Measurements from ENCODE around the gene TCP11X2. TPM values are rescaled to one million over a fixed set of nuclear protein-coding genes. Genes with fewer than 3 reads are reported as not detected.
"Not testable (repeated sequence)": the region's sequence is repeated elsewhere in the genome, so short reads cannot be mapped to it uniquely, and the experiment has no call there.

Gene TCP11X2
- total and polyA plus RNA-seq, 2 donors from 2014 or later, result not detected

DNA sequence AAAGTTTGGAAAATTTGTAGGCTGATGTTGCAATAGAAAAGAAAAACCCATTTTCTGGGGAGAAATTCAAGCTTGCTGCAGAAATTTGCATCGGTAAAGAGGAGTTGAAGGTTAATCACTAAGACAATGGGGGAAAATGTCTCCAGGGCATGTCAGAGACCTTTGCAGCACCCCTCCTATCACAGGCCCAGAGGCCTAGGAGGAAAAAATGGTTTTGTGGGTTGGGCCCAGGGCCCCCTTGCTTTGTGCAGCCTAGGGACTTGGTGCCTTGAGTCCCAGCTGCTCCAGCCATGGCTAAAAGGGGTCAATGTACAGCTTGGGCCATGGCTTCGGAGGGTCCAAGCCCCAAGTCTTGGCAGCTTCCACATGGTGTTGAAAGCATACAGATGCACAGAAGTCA is 27.1 kb upstream of the TCP11X2 start:
- TF ChIP-seq, protein P1, sequence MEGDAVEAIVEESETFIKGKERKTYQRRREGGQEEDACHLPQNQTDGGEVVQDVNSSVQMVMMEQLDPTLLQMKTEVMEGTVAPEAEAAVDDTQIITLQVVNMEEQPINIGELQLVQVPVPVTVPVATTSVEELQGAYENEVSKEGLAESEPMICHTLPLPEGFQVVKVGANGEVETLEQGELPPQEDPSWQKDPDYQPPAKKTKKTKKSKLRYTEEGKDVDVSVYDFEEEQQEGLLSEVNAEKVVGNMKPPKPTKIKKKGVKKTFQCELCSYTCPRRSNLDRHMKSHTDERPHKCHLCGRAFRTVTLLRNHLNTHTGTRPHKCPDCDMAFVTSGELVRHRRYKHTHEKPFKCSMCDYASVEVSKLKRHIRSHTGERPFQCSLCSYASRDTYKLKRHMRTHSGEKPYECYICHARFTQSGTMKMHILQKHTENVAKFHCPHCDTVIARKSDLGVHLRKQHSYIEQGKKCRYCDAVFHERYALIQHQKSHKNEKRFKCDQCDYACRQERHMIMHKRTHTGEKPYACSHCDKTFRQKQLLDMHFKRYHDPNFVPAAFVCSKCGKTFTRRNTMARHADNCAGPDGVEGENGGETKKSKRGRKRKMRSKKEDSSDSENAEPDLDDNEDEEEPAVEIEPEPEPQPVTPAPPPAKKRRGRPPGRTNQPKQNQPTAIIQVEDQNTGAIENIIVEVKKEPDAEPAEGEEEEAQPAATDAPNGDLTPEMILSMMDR (IDR thresholded peaks at IDR 0.05; ENCODE audit: borderline replicate concordance, extremely low read depth, insufficient read depth), result no peak
- H3K27ac ChIP-seq (ENCODE audit: low read depth in 2 of 2, low read length in 2 of 2), result no peak overlapping the region
- no peaks in the 10 kb centered on the region for H3K4me1 ChIP-seq (ENCODE audit: control insufficient read depth in 2 of 3, insufficient read depth in 2 of 3, low read depth in 1 of 3, low read length in 3 of 3)
- no peaks in the 10 kb centered on the region for H3K36me3 ChIP-seq (ENCODE audit: control insufficient read depth in 2 of 3, insufficient read depth in 3 of 3, low read length in 3 of 3)
- no peak overlapping the region for H3K9ac ChIP-seq (ENCODE audit: low read length in 3 of 3)
- DNase-seq, result no peak
- no peak overlapping the region for H3K4me3 ChIP-seq (ENCODE audit: low read length in 3 of 3)
- H3K9me3 ChIP-seq (ENCODE audit: control insufficient read depth in 2 of 3, insufficient read depth in 1 of 3, low read length in 3 of 3), result no peaks in the 10 kb centered on the region
- H3K27me3 ChIP-seq (ENCODE audit: control insufficient read depth, insufficient read depth, low read length), result no peaks in the 10 kb centered on the region
- FAIRE-seq, result no peak
- intact Hi-C loops (cut with DNase I), result no loop called here

DNA sequence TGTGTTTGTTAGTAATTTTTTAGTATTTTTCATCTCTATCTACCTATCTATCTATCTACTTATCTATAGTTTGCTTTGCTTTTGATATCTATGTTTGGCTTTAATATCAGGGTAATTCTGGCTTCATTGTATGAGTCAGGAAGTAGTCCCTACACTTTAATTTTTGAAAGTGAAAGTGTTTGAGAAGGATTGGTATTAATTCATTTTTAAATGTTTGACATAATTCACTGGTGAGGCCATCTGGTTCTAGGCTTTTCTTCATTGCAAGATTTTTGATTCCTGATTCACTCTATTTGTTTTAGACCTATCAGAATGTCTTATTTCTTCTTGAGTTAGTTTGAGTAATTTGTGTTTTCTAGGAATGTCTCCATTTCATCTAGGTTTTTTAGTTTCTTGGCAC is 20.2 kb upstream of the TCP11X2 start:
- TF ChIP-seq, protein P1 (IDR thresholded peaks at IDR 0.05; ENCODE audit: borderline replicate concordance, extremely low read depth, insufficient read depth), result no peak
- H3K4me3 ChIP-seq (ENCODE audit: low read length in 3 of 3), result no peak overlapping the region
- H3K9ac ChIP-seq (ENCODE audit: low read length in 3 of 3), result no peak overlapping the region
- FAIRE-seq (peak; percentile 76), DNase-seq (no peak)
- intact Hi-C loops (cut with DNase I), result no loop called here
- H3K27me3 ChIP-seq (ENCODE audit: control insufficient read depth, insufficient read depth, low read length), result no peaks in the 10 kb centered on the region
- H3K36me3 ChIP-seq (ENCODE audit: control insufficient read depth in 2 of 3, insufficient read depth in 3 of 3, low read length in 3 of 3), result no peaks in the 10 kb centered on the region
- no peaks in the 10 kb centered on the region for H3K4me1 ChIP-seq (ENCODE audit: control insufficient read depth in 2 of 3, insufficient read depth in 2 of 3, low read depth in 1 of 3, low read length in 3 of 3)
- H3K9me3 ChIP-seq (ENCODE audit: control insufficient read depth in 2 of 3, insufficient read depth in 1 of 3, low read length in 3 of 3), result no peaks in the 10 kb centered on the region
- H3K27ac ChIP-seq (ENCODE audit: low read depth in 2 of 2, low read length in 2 of 2), result no peak overlapping the region

GRCh38 chrX:102478765-102479164 is 7.2 kb upstream of the TCP11X2 start:
- intact Hi-C loops (cut with DNase I); H3K9ac ChIP-seq (ENCODE audit: low read length in 3 of 3); H3K4me1 ChIP-seq (ENCODE audit: control insufficient read depth in 2 of 3, insufficient read depth in 2 of 3, low read depth in 1 of 3, low read length in 3 of 3); DNase-seq; H3K36me3 ChIP-seq (ENCODE audit: control insufficient read depth in 2 of 3, insufficient read depth in 3 of 3, low read length in 3 of 3); FAIRE-seq; H3K27ac ChIP-seq (ENCODE audit: low read depth in 2 of 2, low read length in 2 of 2); H3K9me3 ChIP-seq (ENCODE audit: control insufficient read depth in 2 of 3, insufficient read depth in 1 of 3, low read length in 3 of 3); H3K27me3 ChIP-seq (ENCODE audit: control insufficient read depth, insufficient read depth, low read length); H3K4me3 ChIP-seq (ENCODE audit: low read length in 3 of 3): not testable (repeated sequence)

GRCh38 chrX:102470215-102470614 is 1.4 kb downstream of the TCP11X2 start:
- H3K36me3 ChIP-seq (ENCODE audit: control insufficient read depth in 2 of 3, insufficient read depth in 3 of 3, low read length in 3 of 3); H3K4me3 ChIP-seq (ENCODE audit: low read length in 3 of 3); H3K9ac ChIP-seq (ENCODE audit: low read length in 3 of 3); H3K9me3 ChIP-seq (ENCODE audit: control insufficient read depth in 2 of 3, insufficient read depth in 1 of 3, low read length in 3 of 3); H3K27ac ChIP-seq (ENCODE audit: low read depth in 2 of 2, low read length in 2 of 2); H3K4me1 ChIP-seq (ENCODE audit: control insufficient read depth in 2 of 3, insufficient read depth in 2 of 3, low read depth in 1 of 3, low read length in 3 of 3); DNase-seq; intact Hi-C loops (cut with DNase I); H3K27me3 ChIP-seq (ENCODE audit: control insufficient read depth, insufficient read depth, low read length): not testable (repeated sequence)
- peak; percentile 97 for FAIRE-seq

DNA sequence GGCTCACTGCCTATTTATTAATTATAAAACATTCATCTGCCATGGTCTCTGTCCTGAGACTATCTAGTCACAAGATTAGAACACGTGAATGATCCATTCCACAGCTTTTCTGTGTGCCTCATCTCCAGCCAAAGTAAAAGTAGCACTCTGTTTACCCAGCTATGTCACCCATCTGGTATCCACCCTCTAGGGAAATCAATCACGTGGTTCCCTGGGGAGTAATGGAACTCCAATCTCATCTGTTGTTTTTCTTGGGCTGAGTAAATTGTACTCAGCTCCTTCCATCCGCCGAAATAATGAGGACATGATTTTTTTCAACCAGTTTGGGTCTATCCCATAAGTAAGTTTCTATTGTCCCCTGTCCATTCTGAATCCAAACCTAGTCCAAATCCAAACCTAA is 13.0 kb downstream of the TCP11X2 start:
- DNase-seq; FAIRE-seq; H3K9me3 ChIP-seq (ENCODE audit: control insufficient read depth in 2 of 3, insufficient read depth in 1 of 3, low read length in 3 of 3); H3K27me3 ChIP-seq (ENCODE audit: control insufficient read depth, insufficient read depth, low read length); H3K4me3 ChIP-seq (ENCODE audit: low read length in 3 of 3); intact Hi-C loops (cut with DNase I); H3K9ac ChIP-seq (ENCODE audit: low read length in 3 of 3); H3K4me1 ChIP-seq (ENCODE audit: control insufficient read depth in 2 of 3, insufficient read depth in 2 of 3, low read depth in 1 of 3, low read length in 3 of 3); H3K27ac ChIP-seq (ENCODE audit: low read depth in 2 of 2, low read length in 2 of 2); H3K36me3 ChIP-seq (ENCODE audit: control insufficient read depth in 2 of 3, insufficient read depth in 3 of 3, low read length in 3 of 3): not testable (repeated sequence)

DNA sequence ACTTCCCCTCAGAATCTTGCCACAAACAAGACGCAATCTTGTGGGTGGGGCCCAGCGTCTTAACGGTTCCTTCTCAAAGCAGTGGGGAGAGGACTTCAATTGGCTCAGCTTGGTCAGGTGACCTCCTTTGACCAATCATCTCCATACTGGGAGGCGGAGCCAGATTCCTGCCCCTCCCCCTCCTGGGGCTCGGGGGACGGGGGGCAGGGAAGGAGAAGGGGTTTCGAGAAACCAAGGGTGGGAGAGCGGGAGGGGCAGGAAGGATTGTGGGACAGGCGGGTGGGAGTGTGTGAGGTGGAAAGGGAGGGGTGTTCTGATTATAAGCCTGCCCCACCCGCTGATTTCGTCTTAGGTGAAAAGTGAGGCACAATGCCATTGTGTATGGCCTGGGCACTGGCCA is 31.7 kb downstream of the TCP11X2 start, which contains the start of gene NXF2B:
TSS of gene NXF2B (minus strand) at position 101 of the 400 bp plus-strand sequence. CDS start 59,972 bp downstream, outside the sequence.
- H3K4me3 ChIP-seq (ENCODE audit: low read length in 3 of 3); H3K9ac ChIP-seq (ENCODE audit: low read length in 3 of 3); DNase-seq; H3K27ac ChIP-seq (ENCODE audit: low read depth in 2 of 2, low read length in 2 of 2); FAIRE-seq; H3K36me3 ChIP-seq (ENCODE audit: control insufficient read depth in 2 of 3, insufficient read depth in 3 of 3, low read length in 3 of 3); intact Hi-C loops (cut with DNase I); H3K27me3 ChIP-seq (ENCODE audit: control insufficient read depth, insufficient read depth, low read length); H3K4me1 ChIP-seq (ENCODE audit: control insufficient read depth in 2 of 3, insufficient read depth in 2 of 3, low read depth in 1 of 3, low read length in 3 of 3); H3K9me3 ChIP-seq (ENCODE audit: control insufficient read depth in 2 of 3, insufficient read depth in 1 of 3, low read length in 3 of 3): not testable (repeated sequence)

DNA sequence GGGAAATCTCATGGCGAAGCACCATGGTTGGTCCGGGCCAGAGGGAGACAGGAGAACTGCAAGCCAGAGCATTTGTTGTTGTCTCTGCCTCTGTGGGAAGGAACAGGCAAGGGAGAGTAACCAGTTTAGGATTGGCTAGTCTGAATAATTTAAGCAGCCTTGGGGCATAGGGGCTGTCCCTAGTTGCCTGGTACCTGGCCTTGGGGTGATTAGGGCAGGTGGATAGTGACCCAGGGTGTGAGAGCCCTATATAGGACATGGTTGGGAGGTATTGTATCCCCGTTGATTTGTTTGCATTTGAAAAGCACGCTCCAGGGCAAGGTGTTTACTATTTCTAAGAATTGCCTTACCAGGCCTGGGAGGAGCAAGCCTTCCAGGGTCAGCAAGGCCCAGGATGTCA is 57.1 kb downstream of the TCP11X2 start:
- H3K27me3 ChIP-seq (ENCODE audit: control insufficient read depth, insufficient read depth, low read length); H3K36me3 ChIP-seq (ENCODE audit: control insufficient read depth in 2 of 3, insufficient read depth in 3 of 3, low read length in 3 of 3); H3K9ac ChIP-seq (ENCODE audit: low read length in 3 of 3); FAIRE-seq; intact Hi-C loops (cut with DNase I); H3K4me1 ChIP-seq (ENCODE audit: control insufficient read depth in 2 of 3, insufficient read depth in 2 of 3, low read depth in 1 of 3, low read length in 3 of 3); H3K9me3 ChIP-seq (ENCODE audit: control insufficient read depth in 2 of 3, insufficient read depth in 1 of 3, low read length in 3 of 3); DNase-seq; H3K4me3 ChIP-seq (ENCODE audit: low read length in 3 of 3); H3K27ac ChIP-seq (ENCODE audit: low read depth in 2 of 2, low read length in 2 of 2): not testable (repeated sequence)
